WTC11 (cell line): Measurements from ENCODE around the gene DISC1.

ENCODE experiments used
- CTCF ChIP-seq: fragments of 200-600 bp; IDR thresholded peaks from 2 replicates; pipeline ENCODE4 v1.8.0; 2022; ENCODE audit warnings: antibody characterized with exemption
- ETV6 ChIP-seq: sonication (generic); formaldehyde crosslinking; IDR thresholded peaks from 2 replicates; pipeline ENCODE4 v1.8.1; 2022; ENCODE audit warnings: mild to moderate bottlenecking, missing genetic modification reagents
- JUN ChIP-seq: sonication (generic); formaldehyde crosslinking; IDR thresholded peaks from 2 replicates; pipeline ENCODE4 v1.8.0; 2023; ENCODE audit warnings: mild to moderate bottlenecking, missing genetic modification reagents
- MAX ChIP-seq: sonication (generic); formaldehyde crosslinking; IDR thresholded peaks from 2 replicates; pipeline ENCODE4 v1.8.0; 2022; ENCODE audit warnings: mild to moderate bottlenecking, missing genetic modification reagents
- TCF7 ChIP-seq: sonication (generic); formaldehyde crosslinking; IDR thresholded peaks from 2 replicates; pipeline ENCODE4 v1.8.0; 2022; ENCODE audit warnings: mild to moderate bottlenecking, low read depth, missing genetic modification reagents, moderate library complexity
- ZNF121 ChIP-seq: sonication (generic); formaldehyde crosslinking; IDR thresholded peaks from 2 replicates; pipeline ENCODE4 v1.8.0; 2023; ENCODE audit warnings: missing genetic modification reagents
- ZNF219 ChIP-seq: sonication (generic); formaldehyde crosslinking; IDR thresholded peaks from 2 replicates; pipeline ENCODE4 v1.8.0; 2023; ENCODE audit warnings: missing genetic modification reagents, mild to moderate bottlenecking, borderline replicate concordance
- TF ChIP-seq, protein P1 (sequence below): sonication (generic); formaldehyde crosslinking; IDR thresholded peaks from 2 replicates; pipeline ENCODE4 v1.8.0; 2023; ENCODE audit warnings: missing genetic modification reagents
- TF ChIP-seq, protein P2 (sequence below): sonication (generic); formaldehyde crosslinking; IDR thresholded peaks from 2 replicates; pipeline ENCODE4 v1.8.1; 2022; ENCODE audit warnings: low read depth, missing genetic modification reagents, borderline replicate concordance
- TF ChIP-seq, protein P3 (sequence below): sonication (generic); formaldehyde crosslinking; IDR thresholded peaks from 2 replicates; pipeline ENCODE4 v1.8.0; 2022; ENCODE audit warnings: mild to moderate bottlenecking, missing genetic modification reagents

DNA sequence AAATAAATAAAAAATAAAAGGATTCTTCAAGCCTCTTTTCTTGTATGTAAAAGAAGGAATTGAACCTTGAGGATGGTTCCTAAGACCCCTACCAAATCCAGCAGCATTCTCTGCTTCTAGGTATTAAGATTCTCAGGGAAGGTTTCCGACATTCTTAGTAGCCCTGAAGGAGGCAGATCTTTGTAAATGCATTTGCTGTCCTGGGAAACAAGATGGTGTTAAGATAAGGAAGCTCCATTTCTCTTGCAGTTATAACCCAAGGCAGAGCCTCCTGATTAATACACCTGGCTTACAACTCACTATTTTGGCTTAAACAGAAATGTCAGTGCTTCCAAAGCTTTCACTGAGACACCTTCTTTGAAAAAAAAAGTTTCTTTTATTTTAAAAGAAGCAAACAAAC, 393.8 kb downstream of the DISC1 start:
- no peak for TF ChIP-seq CTCF
- TF ChIP-seq TCF7, result no peak
- TF ChIP-seq ZNF121 (CRISPR knock-in tag), result no peak
- no peak for TF ChIP-seq ETV6 (CRISPR knock-in tag)
- TF ChIP-seq, protein P1, sequence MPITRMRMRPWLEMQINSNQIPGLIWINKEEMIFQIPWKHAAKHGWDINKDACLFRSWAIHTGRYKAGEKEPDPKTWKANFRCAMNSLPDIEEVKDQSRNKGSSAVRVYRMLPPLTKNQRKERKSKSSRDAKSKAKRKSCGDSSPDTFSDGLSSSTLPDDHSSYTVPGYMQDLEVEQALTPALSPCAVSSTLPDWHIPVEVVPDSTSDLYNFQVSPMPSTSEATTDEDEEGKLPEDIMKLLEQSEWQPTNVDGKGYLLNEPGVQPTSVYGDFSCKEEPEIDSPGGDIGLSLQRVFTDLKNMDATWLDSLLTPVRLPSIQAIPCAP (CRISPR knock-in tag), result no peak
- TF ChIP-seq MAX (CRISPR knock-in tag), result no peak
- TF ChIP-seq ZNF219 (CRISPR knock-in tag), result no peak
- TF ChIP-seq, protein P2, sequence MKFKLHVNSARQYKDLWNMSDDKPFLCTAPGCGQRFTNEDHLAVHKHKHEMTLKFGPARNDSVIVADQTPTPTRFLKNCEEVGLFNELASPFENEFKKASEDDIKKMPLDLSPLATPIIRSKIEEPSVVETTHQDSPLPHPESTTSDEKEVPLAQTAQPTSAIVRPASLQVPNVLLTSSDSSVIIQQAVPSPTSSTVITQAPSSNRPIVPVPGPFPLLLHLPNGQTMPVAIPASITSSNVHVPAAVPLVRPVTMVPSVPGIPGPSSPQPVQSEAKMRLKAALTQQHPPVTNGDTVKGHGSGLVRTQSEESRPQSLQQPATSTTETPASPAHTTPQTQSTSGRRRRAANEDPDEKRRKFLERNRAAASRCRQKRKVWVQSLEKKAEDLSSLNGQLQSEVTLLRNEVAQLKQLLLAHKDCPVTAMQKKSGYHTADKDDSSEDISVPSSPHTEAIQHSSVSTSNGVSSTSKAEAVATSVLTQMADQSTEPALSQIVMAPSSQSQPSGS (CRISPR knock-in tag), result no peak
- TF ChIP-seq, protein P3, sequence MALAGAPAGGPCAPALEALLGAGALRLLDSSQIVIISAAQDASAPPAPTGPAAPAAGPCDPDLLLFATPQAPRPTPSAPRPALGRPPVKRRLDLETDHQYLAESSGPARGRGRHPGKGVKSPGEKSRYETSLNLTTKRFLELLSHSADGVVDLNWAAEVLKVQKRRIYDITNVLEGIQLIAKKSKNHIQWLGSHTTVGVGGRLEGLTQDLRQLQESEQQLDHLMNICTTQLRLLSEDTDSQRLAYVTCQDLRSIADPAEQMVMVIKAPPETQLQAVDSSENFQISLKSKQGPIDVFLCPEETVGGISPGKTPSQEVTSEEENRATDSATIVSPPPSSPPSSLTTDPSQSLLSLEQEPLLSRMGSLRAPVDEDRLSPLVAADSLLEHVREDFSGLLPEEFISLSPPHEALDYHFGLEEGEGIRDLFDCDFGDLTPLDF, result no peak
- no peak for TF ChIP-seq JUN
